ENCODE data around the gene DYNLT2B. TPM values are rescaled to one million over a fixed set of nuclear protein-coding genes. Genes with fewer than 3 reads are reported as not detected.

Gene DYNLT2B
- total RNA-seq, 1 donor from 2014 or later, result 29.9 TPM

Small RNA genes lying within 50 kb of the gene (small RNA-seq; reads per million reads assigned to genes)
- gene AC069257.2, result not detected
- gene RNU6-910P, result not detected

Other genes with a start within 250 kb of the DYNLT2B start
- 60.0 and 87.7 TPM in 2 replicates for gene TFRC, start 236.2 kb downstream of the DYNLT2B start, total RNA-seq (ENCODE audit: low replicate concordance)
- not detected in 2 replicates for gene ZDHHC19, start 106.8 kb downstream of the DYNLT2B start, total RNA-seq (ENCODE audit: low replicate concordance)
- 0.28 TPM in 1 of 2 replicates, not detected in the other for gene SLC51A, start 101.7 kb downstream of the DYNLT2B start, total RNA-seq (ENCODE audit: low replicate concordance)
- gene PCYT1A, start 30.5 kb downstream of the DYNLT2B start, total RNA-seq (ENCODE audit: low replicate concordance), result 24.6 and 29.3 TPM in 2 replicates
- not detected in 2 replicates for gene TM4SF19, start 20.1 kb upstream of the DYNLT2B start, total RNA-seq (ENCODE audit: low replicate concordance)
- 46.2 and 68.7 TPM in 2 replicates for gene UBXN7, start 114.2 kb upstream of the DYNLT2B start, total RNA-seq (ENCODE audit: low replicate concordance)
- gene RNF168, start 185.5 kb upstream of the DYNLT2B start, total RNA-seq (ENCODE audit: low replicate concordance), result 23.8 and 25.1 TPM in 2 replicates
- not detected in 2 replicates for gene SMCO1, start 197.1 kb upstream of the DYNLT2B start, total RNA-seq (ENCODE audit: low replicate concordance)

All from neural progenitor cell (in vitro differentiated cells).